Transverse colon (tissue), 4 donors: ENCODE data around the gene LGALS4. TPM values are rescaled to one million over a fixed set of nuclear protein-coding genes. Genes with fewer than 3 reads are reported as not detected.
"Not testable (repeated sequence)": the region's sequence is repeated elsewhere in the genome, so short reads cannot be mapped to it uniquely, and the experiment has no call there.

Source experiments
- DNase-seq: peaks from one replicate; pipeline ENCODE4 v3.0.0-alpha.2; 2019
- H3K27ac ChIP-seq, 4 donors: fragments of 200-600 bp; sonication (generic); 2 replicates each; pipeline ENCODE4 v1.5.1; 2016 to 2018; ENCODE audit warnings: inconsistent platforms in 4 of 4
- H3K27me3 ChIP-seq: fragments of 200-600 bp; sonication (generic); 2 replicates; pipeline ENCODE4 v1.5.1; 2017; ENCODE audit warnings: inconsistent platforms
- H3K36me3 ChIP-seq, 4 donors: fragments of 200-600 bp; sonication (generic); 2 replicates each; pipeline ENCODE4 v1.5.1; 2017 to 2019; ENCODE audit warnings: inconsistent platforms in 4 of 4
- H3K4me1 ChIP-seq, 4 donors: fragments of 200-600 bp; sonication (generic); 2 replicates each; pipeline ENCODE4 v1.5.1; 2017 to 2020; ENCODE audit warnings: inconsistent platforms in 4 of 4
- H3K4me3 ChIP-seq, 4 donors: fragments of 200-600 bp; sonication (generic); 1 replicate in 1 of 4; 2 replicates in 3 of 4; pipeline versions ENCODE4 v1.5.1 to v1.6.1; 2017 to 2019; ENCODE audit warnings: inconsistent platforms in 4 of 4
- H3K9me3 ChIP-seq, 2 donors: fragments of 200-600 bp; sonication (generic); 2 replicates each; pipeline ENCODE4 v1.5.1; 2017 to 2019; ENCODE audit warnings: inconsistent platforms in 2 of 2
- CTCF ChIP-seq, 5 experiments: fragments of 200-600 bp in 3 of 5; fragments of 450-650 bp in 2 of 5; sonication (generic) in 3 of 5; IDR thresholded peaks; 1 replicate in 2 of 5; 2 replicates in 3 of 5; pipeline ENCODE4 v1.5.1; 2016 to 2017; ENCODE audit warnings: antibody characterized with exemption in 5 of 5, inconsistent platforms in 3 of 5, mild to moderate bottlenecking in 2 of 5, moderate library complexity in 1 of 5
- EP300 ChIP-seq: sonication (generic); formaldehyde crosslinking; IDR thresholded peaks from one replicate; pipeline ENCODE4 v1.6.1; 2017; ENCODE audit warnings: antibody characterized with exemption, low read depth
- POLR2A ChIP-seq: fragments of 450-650 bp; IDR thresholded peaks from one replicate; pipeline ENCODE4 v1.6.1; 2016; ENCODE audit warnings: antibody characterized with exemption, mild to moderate bottlenecking, moderate library complexity
- POLR2AphosphoS5 ChIP-seq, 3 donors: sonication (generic); formaldehyde crosslinking; IDR thresholded peaks; one replicate each; pipeline ENCODE4 v1.6.1; 2016; ENCODE audit warnings: antibody characterized with exemption in 3 of 3
- whole genome bisulfite sequencing, 2 donors: methylation state at CpG; one replicate each; pipeline ENCODE4 v1.1.5; 2018; ENCODE audit warnings: low coverage in 1 of 2; 5-methylcytosine and 5-hydroxymethylcytosine counted together
- in situ Hi-C, 4 donors: fragments of 200-750 bp; cut with MboI; loops; one replicate each; pipeline versions ENCODE4 v1.15.0 to v1.15.1; 2017; ENCODE audit warnings: low sequenced_read_pairs in 3 of 4, low pct_ligation_motif_present in 1 of 4, low pct_unique_long_range_greater_than_20kb in 1 of 4
- intact Hi-C: fragments of 100-400 bp; cut with DNase I; formaldehyde crosslinking; loops from one replicate; pipeline ENCODE4 v1.15.1; 2023; ENCODE audit warnings: low total_unique reads
- total RNA-seq, 4 donors: library from RNA; depleted of rRNA; stranded (reverse); fragments of >200 nt; gene quantifications; one replicate each; pipeline ENCODE4 v1.1.0, GENCODE V29; 2016

The LGALS4 gene
- total RNA-seq, 4 donors from 2014 or later, result 1,815 to 4,845 (median 3,695) TPM

- H3K27ac ChIP-seq, result no peak within 1 kb of the TSS
- intact Hi-C loops, result no loop called here
- WGBS, 2 donors, result 83% methylated on average over 10 of the region's 17 CpGs; no CpG with 5 or more reads in 1 of the 2 donors
- in situ Hi-C loops, result no loop called here
- peaks cover 0 to 10% (median 6%) of the 10 kb centered on the region in 4 donors for H3K4me1 ChIP-seq
- TF ChIP-seq POLR2A (no peak), EP300 (no peak), POLR2AphosphoS5 (IDR thresholded peaks at IDR 0.05) (no peak), CTCF (IDR thresholded peaks at IDR 0.05) (no peak)
- DNase-seq, result no peak
- H3K4me3 ChIP-seq, result no peak within 1 kb of the TSS
- H3K36me3 ChIP-seq, result no peaks in the 10 kb centered on the region
- H3K9me3 ChIP-seq, result no peaks in the 10 kb centered on the region
- no peaks in the 10 kb centered on the region for H3K27me3 ChIP-seq
Observed at GRCh38 chr19:38788478-38789243, 24.1 kb downstream of the LGALS4 start, which contains the start of gene LGALS7B. Gene LGALS7B (plus strand): TSS chr19:38789200. CDS start chr19:38789227, 27 bp downstream.

DNA sequence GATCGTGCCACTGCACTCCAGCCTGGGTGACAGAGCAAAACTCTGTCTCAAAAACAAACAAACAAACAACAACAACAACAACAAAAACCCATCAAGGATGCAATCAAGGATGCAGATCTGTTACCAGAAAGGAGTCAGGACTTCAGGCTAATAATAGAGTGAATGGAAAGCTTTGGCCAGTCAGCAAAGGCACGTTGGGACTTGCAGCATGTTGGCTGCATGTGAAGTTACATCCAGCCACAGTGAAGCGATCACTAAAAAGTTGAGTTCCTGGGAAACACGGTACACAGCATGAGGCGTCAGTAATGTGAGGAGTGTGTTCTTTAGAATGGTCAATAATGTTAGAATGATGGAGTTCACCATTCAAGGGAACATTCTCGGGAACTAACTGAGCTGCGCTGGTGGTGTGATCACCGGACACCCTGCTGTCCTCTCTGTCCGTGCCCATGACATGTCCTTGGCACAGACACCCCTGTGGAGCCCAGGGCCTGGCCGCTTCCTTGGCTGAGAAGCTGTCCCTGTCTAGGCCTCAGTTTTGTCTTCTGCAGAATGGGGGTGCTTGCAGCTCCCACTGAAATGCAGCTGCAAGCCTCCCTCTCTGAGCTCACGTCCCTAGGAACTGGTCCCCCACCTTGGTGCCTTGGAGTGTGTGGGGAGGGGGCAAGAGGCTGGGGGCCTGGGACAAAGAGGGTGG lies 26.0 kb downstream of the LGALS4 start:
- Histone ChIP-seq H3K36me3 (no peaks in the 10 kb centered on the region), H3K27ac (no peak overlapping the region), H3K27me3 (no peaks in the 10 kb centered on the region), H3K4me1 (peaks cover 0 to 4% (median 0%) of the 10 kb centered on the region in 4 donors), H3K4me3 (no peak overlapping the region), H3K9me3 (no peaks in the 10 kb centered on the region)
- in situ Hi-C loops, result no loop called here
- no peak for DNase-seq
- 83 to 85% methylated on average over 1 to 11 of the region's 11 CpGs for WGBS, 2 donors
- intact Hi-C loops, result no loop called here
- TF ChIP-seq POLR2A, result no peak
- no peak for TF ChIP-seq POLR2AphosphoS5 (IDR thresholded peaks at IDR 0.05)
- TF ChIP-seq EP300, result no peak
- TF ChIP-seq CTCF (IDR thresholded peaks at IDR 0.05), result no peak

DNA sequence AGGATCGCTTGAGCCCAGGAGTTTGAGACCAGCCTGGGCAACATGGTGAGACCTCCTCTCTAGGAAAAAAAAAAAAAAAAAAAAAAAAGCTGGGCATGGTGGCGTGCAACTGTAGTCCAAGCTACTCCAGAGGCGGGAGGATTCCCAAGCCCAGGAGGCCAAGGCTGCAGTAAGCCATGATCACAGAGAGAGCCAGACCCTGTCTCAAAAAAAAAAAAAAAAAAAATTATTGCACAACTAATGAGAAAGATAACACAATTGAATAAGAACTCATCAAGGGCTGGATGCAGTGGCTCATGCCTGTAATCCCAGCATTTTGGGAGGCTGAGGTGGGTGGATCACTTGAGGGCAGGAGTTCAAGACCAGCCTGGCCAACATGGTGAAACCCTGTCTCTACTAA lies 26.7 kb downstream of the LGALS4 start:
- H3K4me1 ChIP-seq, in situ Hi-C loops, H3K27me3 ChIP-seq, H3K9me3 ChIP-seq, intact Hi-C loops, DNase-seq, H3K36me3 ChIP-seq, H3K27ac ChIP-seq, H3K4me3 ChIP-seq: not testable (repeated sequence)
- 92 to 94% methylated on average over 3 of the region's 3 CpGs for WGBS, 2 donors

- H3K4me1 ChIP-seq, result peaks cover 0 to 4% (median 0%) of the 10 kb centered on the region in 4 donors
Observed at GRCh38 chr19:38785187-38785699, 27.5 kb downstream of the LGALS4 start.

More at GRCh38 chr19:38785187-38785699, 27.5 kb downstream of the LGALS4 start:
- 98 to 100% methylated on average over 1 to 7 of the region's 7 CpGs for WGBS, 2 donors
- H3K27ac ChIP-seq, result no peak overlapping the region
- TF ChIP-seq POLR2A (no peak), EP300 (no peak), CTCF (IDR thresholded peaks at IDR 0.05) (no peak), POLR2AphosphoS5 (IDR thresholded peaks at IDR 0.05) (no peak)
- DNase-seq, result no peak
- intact Hi-C loops (no loop called here), in situ Hi-C loops (no loop called here)
- H3K4me3 ChIP-seq, result no peak overlapping the region
- H3K27me3 ChIP-seq, result peaks cover 5% of the 10 kb centered on the region
- H3K9me3 ChIP-seq, result no peaks in the 10 kb centered on the region
- no peaks in the 10 kb centered on the region for H3K36me3 ChIP-seq
